Adrenal gland (tissue), 5 donors: ENCODE measurements around the gene CYP2S1.

Experiments
- CTCF ChIP-seq, 6 experiments: fragments of 450-650 bp in 4 of 6; fragments of 200-600 bp in 2 of 6; sonication (generic) in 1 of 6; IDR thresholded peaks; 1 replicate in 5 of 6; 2 replicates in 1 of 6; pipeline versions ENCODE4 v1.5.1 to v1.8.0; 2016 to 2021; ENCODE audit warnings: antibody characterized with exemption in 6 of 6, mild to moderate bottlenecking in 2 of 6, moderate library complexity in 1 of 6
- POLR2A ChIP-seq, 2 donors: fragments of 450-650 bp; IDR thresholded peaks; one replicate each; pipeline ENCODE4 v1.6.1; 2017; ENCODE audit warnings: antibody characterized with exemption in 2 of 2, mild to moderate bottlenecking in 2 of 2, moderate library complexity in 1 of 2
- donor health status: DM: no; HTN: no; CAD: no.

- TF ChIP-seq CTCF (IDR thresholded peaks at IDR 0.05) (no peak), POLR2A (IDR thresholded peaks at IDR 0.05) (no peak)
Observed at GRCh38 chr19:41245843-41246242, 52.8 kb downstream of the CYP2S1 start.
